Measurements from ENCODE around the gene FAM222A.

The FAM222A gene

DNA sequence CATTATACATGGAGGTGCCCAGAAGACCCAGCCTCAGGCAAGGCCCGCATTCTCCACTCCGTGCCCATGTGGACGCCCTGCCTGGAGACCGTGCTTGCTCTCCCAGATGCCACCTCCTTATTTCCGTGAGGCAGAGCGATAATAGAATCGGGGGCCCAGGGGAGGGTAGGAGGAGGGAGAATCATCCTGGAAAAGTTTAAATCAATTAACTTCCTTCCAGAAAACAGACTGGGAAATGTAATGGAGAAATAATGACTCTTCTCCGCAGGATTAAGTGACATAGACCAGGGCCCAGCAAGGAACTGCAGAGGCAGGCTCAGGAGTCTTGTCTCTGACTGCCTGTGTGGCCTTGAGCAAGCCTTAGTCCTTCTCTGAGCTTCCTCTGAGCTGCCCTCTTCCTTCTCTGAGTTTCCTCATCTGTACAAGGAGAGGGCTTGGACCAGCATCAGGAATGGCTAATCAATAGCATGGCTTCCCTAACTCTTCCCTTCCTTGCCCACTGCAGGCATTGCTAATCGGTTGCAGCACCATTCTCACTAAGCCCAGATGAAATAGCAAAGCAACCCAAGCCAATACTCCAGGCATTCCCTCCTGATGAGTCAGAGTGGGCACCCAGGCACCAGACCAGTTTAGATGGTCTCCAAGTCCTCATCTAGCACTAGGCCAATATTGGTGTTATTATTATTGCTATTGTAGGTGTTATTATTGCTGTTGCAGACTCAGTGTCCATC lies 11.3 kb upstream of the FAM222A start:
- no peak overlapping the region for H3K27ac ChIP-seq (ENCODE audit: insufficient read depth, low read depth, low read length, poor library complexity, severe bottlenecking)
- WGBS, 2 experiments = 94 to 99% methylated on average over 8 to 9 of the region's 9 CpGs

DNA sequence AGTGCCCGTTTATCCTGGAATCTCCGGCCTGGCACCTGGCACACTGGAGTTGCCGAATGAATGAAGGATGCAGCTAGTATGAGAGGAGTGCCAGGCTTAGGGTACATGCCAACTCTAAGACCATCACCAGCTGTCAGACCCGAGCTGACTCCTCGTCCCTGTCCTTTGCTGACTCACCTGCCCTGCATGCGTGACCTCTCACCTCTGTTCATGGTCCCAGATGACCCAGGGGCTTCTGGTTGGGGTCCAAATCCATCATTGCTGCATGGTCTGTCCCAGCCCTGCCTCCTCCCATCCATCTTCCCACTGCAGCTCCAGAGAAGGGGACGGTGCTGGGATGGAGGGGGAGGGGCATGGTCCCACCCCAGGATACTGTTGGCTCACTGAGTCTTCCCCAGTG lies 9.9 kb upstream of the FAM222A start:
- peaks cover 21% of the 10 kb centered on the region for H3K4me1 ChIP-seq (ENCODE audit: control insufficient read depth, insufficient read depth, low read length)
- no peak overlapping the region for H3K4me3 ChIP-seq (ENCODE audit: insufficient read depth, low read depth, low read length)
- H3K9me3 ChIP-seq (ENCODE audit: control insufficient read depth, low read length) = no peaks in the 10 kb centered on the region
- H3K27ac ChIP-seq (ENCODE audit: insufficient read depth, low read depth, low read length, poor library complexity, severe bottlenecking) = no peak overlapping the region
- no peaks in the 10 kb centered on the region for H3K27me3 ChIP-seq (ENCODE audit: control insufficient read depth, insufficient read depth, low read length, poor library complexity, severe bottlenecking)
- WGBS, 2 experiments = 81 to 83% methylated on average over 7 of the region's 7 CpGs
- no peaks in the 10 kb centered on the region for H3K36me3 ChIP-seq (ENCODE audit: control insufficient read depth, insufficient read depth, low read length)

More for the DNA sequence above, 11.3 kb upstream of the FAM222A start:
- Histone ChIP-seq H3K9me3 (ENCODE audit: control insufficient read depth, low read length) (no peaks in the 10 kb centered on the region), H3K4me1 (ENCODE audit: control insufficient read depth, insufficient read depth, low read length) (peaks cover 23% of the 10 kb centered on the region), H3K27me3 (ENCODE audit: control insufficient read depth, insufficient read depth, low read length, poor library complexity, severe bottlenecking) (no peaks in the 10 kb centered on the region), H3K36me3 (ENCODE audit: control insufficient read depth, insufficient read depth, low read length) (no peaks in the 10 kb centered on the region), H3K4me3 (ENCODE audit: insufficient read depth, low read depth, low read length) (no peak overlapping the region)

DNA sequence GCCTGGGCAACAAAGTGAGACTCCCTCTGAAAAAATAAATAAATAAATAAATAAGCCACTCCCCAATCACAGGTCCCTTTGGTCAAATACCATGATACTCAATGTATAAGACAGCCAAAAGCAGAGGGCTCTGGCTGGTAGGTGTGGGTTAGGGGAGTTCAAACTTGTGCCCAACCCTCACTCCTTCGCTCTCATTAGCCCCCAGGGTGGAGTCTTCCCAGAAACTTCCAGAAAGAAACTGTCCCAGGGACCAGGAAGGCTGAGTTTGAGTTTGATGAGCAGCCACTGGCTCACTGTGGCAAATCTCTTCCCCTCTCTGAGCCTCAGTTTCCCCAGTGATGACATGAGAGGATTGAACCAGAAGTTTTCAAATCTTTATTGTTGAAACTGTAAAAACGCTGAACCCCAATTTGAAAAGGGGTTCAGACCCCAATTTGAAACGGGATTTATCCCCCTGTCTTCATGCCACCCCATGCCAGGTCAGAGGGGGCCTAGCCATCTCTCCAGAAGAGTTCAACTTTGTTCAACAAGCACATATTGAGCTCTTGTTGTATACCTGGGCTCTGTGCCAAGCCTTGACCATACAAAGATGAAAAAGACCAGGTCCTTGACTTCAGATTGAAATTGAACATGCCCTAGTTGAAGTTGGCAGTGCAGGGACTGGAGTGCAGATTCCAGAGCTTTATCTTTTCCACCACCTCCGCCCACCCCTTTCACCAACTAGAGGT lies 9.1 kb upstream of the FAM222A start:
- H3K4me3 ChIP-seq (ENCODE audit: insufficient read depth, low read depth, low read length) = no peak overlapping the region
- no peaks in the 10 kb centered on the region for H3K27me3 ChIP-seq (ENCODE audit: control insufficient read depth, insufficient read depth, low read length, poor library complexity, severe bottlenecking)
- 88 to 93% methylated on average over 4 of the region's 4 CpGs for WGBS, 2 experiments
- peaks cover 21% of the 10 kb centered on the region for H3K4me1 ChIP-seq (ENCODE audit: control insufficient read depth, insufficient read depth, low read length)
- H3K36me3 ChIP-seq (ENCODE audit: control insufficient read depth, insufficient read depth, low read length) = no peaks in the 10 kb centered on the region
- no peaks in the 10 kb centered on the region for H3K9me3 ChIP-seq (ENCODE audit: control insufficient read depth, low read length)
- no peak overlapping the region for H3K27ac ChIP-seq (ENCODE audit: insufficient read depth, low read depth, low read length, poor library complexity, severe bottlenecking)

DNA sequence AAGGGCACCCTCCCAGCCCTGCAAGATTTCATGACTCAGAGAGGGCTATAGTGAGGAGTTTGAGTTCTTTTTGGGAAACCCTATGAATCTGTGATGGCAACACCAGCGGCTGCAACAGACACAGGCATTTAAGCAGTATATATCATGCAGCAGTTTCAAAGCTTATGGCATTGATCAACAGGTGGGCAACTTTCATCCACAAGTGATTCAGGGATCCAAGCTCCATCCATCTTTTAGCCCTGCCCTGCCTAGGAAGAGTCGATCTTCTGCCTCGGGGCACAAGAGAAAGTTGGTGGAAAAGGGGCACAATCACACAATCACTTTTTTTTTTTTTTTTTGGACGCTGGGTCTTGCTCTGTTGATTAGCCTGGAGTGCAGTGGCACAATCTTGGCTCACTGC lies 8.3 kb upstream of the FAM222A start:
- WGBS, 2 experiments = 86 to 94% methylated on average over 4 of the region's 4 CpGs
- Histone ChIP-seq H3K4me3 (ENCODE audit: insufficient read depth, low read depth, low read length) (no peak overlapping the region), H3K9me3 (ENCODE audit: control insufficient read depth, low read length) (no peaks in the 10 kb centered on the region), H3K27me3 (ENCODE audit: control insufficient read depth, insufficient read depth, low read length, poor library complexity, severe bottlenecking) (no peaks in the 10 kb centered on the region), H3K36me3 (ENCODE audit: control insufficient read depth, insufficient read depth, low read length) (no peaks in the 10 kb centered on the region), H3K4me1 (ENCODE audit: control insufficient read depth, insufficient read depth, low read length) (peaks cover 21% of the 10 kb centered on the region), H3K27ac (ENCODE audit: insufficient read depth, low read depth, low read length, poor library complexity, severe bottlenecking) (no peak overlapping the region)

DNA sequence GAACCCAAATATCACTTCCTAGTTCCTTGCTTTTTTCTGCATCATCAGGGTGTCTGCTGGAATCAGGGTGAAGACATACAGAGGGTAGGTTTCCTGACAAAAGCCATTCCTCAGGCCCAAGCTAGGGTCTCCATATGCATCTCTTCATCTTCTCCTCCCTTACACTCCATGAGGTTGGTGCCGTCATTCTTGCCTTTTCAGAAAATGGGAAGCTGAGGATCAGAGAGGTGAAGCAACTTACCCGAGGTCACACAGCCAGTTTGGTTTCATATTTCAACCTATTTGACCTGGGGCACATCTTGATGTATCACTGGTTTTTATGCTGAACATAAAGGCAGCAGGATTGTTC lies 7.3 kb upstream of the FAM222A start:
- Histone ChIP-seq H3K27ac (ENCODE audit: insufficient read depth, low read depth, low read length, poor library complexity, severe bottlenecking) (no peak overlapping the region), H3K4me1 (ENCODE audit: control insufficient read depth, insufficient read depth, low read length) (peaks cover 14% of the 10 kb centered on the region), H3K36me3 (ENCODE audit: control insufficient read depth, insufficient read depth, low read length) (no peaks in the 10 kb centered on the region), H3K27me3 (ENCODE audit: control insufficient read depth, insufficient read depth, low read length, poor library complexity, severe bottlenecking) (peaks cover 7% of the 10 kb centered on the region), H3K4me3 (ENCODE audit: insufficient read depth, low read depth, low read length) (no peak overlapping the region), H3K9me3 (ENCODE audit: control insufficient read depth, low read length) (no peaks in the 10 kb centered on the region)
- 91 to 92% methylated on average over 2 of the region's 2 CpGs for WGBS, 2 experiments

DNA sequence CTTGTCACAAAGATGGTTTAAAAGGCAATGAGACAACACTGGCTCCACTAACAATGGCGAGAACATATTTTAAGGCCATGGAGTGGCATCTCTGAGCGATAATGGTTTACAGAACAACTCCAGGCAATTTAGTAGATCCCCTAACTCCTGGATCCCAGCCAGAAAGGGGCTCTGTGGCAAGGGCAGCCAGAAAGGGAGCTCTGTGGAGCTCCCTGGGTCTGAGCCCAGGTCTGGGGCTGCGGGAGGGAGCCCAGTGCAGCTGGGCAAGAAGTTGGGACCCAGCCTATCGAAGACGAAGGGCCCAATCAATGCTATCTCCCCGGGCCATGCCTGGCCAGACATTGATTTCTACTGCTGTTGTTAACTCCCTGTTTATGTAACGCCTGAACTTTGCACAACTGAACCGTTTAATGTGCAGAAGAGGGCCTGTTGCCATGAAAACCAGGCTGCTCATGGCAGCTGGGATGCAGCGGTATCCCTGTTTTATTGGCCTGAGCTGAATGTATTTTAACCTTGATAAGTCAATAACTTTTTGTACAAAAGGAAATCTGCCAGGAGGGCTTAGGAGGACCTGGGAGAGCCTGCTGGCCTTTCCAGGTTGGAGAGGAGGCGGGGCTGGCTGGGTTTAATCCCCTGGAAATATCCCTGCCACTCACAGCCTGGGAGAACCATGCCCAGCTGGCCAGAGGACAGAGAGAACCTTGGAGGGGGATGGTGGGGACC lies 6.7 kb upstream of the FAM222A start:
- Histone ChIP-seq H3K9me3 (ENCODE audit: control insufficient read depth, low read length) (no peaks in the 10 kb centered on the region), H3K4me3 (ENCODE audit: insufficient read depth, low read depth, low read length) (no peak overlapping the region), H3K4me1 (ENCODE audit: control insufficient read depth, insufficient read depth, low read length) (peaks cover 13% of the 10 kb centered on the region), H3K27ac (ENCODE audit: insufficient read depth, low read depth, low read length, poor library complexity, severe bottlenecking) (no peak overlapping the region), H3K36me3 (ENCODE audit: control insufficient read depth, insufficient read depth, low read length) (no peaks in the 10 kb centered on the region), H3K27me3 (ENCODE audit: control insufficient read depth, insufficient read depth, low read length, poor library complexity, severe bottlenecking) (peaks cover 13% of the 10 kb centered on the region)
- WGBS, 2 experiments = 89 to 90% methylated on average over 10 of the region's 10 CpGs

DNA sequence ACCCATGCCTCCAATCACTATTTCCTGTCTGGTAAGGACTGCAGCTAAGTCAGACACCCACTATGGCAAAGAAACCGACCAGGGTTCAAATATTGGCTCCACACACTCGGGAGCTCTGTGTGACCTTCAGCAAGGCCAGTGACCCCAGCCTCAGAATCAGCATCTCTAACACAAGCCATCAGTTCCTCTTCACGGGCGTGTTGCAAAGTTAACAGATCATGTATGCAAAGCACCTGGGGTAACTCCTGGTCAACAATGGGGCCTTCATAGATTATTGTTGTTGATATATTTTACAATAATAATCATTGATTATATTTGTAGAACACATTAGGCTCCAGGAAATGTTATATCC lies 6.2 kb upstream of the FAM222A start:
- no peaks in the 10 kb centered on the region for H3K36me3 ChIP-seq (ENCODE audit: control insufficient read depth, insufficient read depth, low read length)
- peaks cover 13% of the 10 kb centered on the region for H3K4me1 ChIP-seq (ENCODE audit: control insufficient read depth, insufficient read depth, low read length)
- no peaks in the 10 kb centered on the region for H3K9me3 ChIP-seq (ENCODE audit: control insufficient read depth, low read length)
- H3K4me3 ChIP-seq (ENCODE audit: insufficient read depth, low read depth, low read length) = no peak overlapping the region
- 78 to 89% methylated on average over 4 of the region's 4 CpGs for WGBS, 2 experiments
- no peak overlapping the region for H3K27ac ChIP-seq (ENCODE audit: insufficient read depth, low read depth, low read length, poor library complexity, severe bottlenecking)
- H3K27me3 ChIP-seq (ENCODE audit: control insufficient read depth, insufficient read depth, low read length, poor library complexity, severe bottlenecking) = peaks cover 18% of the 10 kb centered on the region

DNA sequence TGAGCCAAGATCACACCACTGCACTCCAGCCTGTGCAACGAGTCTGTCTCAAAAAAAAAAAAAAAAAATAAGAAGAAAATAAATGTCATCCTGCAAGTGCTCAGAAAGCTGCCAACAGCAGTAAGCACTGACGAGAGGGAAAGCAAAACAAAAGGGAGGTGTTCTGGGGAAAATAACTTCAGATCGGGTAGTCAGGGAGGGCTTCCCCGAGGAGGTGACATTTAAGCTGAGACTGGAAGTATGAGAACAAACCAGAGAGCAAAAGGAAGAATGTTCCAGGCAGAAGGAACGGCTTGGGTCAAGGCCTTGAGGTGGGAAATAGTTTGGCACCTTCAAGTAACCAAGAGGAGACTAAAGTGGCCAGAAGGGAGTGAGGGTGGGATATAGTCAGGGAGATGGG lies 4.7 kb upstream of the FAM222A start:
- H3K9me3 ChIP-seq (ENCODE audit: control insufficient read depth, low read length) = no peaks in the 10 kb centered on the region
- no peaks in the 10 kb centered on the region for H3K36me3 ChIP-seq (ENCODE audit: control insufficient read depth, insufficient read depth, low read length)
- H3K4me1 ChIP-seq (ENCODE audit: control insufficient read depth, insufficient read depth, low read length) = peaks cover 13% of the 10 kb centered on the region
- peaks cover 25% of the 10 kb centered on the region for H3K27me3 ChIP-seq (ENCODE audit: control insufficient read depth, insufficient read depth, low read length, poor library complexity, severe bottlenecking)
- no peak overlapping the region for H3K27ac ChIP-seq (ENCODE audit: insufficient read depth, low read depth, low read length, poor library complexity, severe bottlenecking)
- WGBS, 2 experiments = 85% methylated on average over 5 of the region's 5 CpGs
- no peak overlapping the region for H3K4me3 ChIP-seq (ENCODE audit: insufficient read depth, low read depth, low read length)

DNA sequence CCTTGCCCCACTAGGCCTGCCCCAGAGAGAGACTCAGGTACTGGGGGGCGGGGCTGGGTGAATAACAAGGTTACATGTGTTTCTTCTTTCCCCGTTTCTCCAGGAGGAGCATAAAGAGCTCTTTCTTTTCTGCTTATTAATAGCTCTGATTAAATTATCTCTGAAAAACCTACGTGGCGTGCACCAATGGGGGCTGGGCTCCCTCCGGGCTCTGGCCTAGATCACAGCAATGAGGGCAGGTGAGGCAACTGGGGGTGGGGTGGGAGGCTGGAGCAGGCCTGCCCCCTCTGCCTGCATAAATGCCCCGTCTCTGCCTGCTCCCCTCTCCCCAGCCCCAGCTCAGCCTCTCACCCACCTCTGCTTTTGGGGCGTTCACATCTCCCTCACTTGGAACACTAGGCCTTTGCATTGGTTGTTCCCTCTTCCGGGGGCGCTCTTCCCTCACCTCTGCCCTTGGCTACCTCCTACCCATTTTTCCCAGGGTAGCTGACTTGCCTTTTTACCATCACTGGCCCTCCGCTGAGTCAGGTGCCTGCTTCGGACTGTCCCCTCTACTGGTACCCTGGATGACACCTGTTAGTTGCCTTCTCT lies 4.1 kb upstream of the FAM222A start:
- peaks cover 13% of the 10 kb centered on the region for H3K4me1 ChIP-seq (ENCODE audit: control insufficient read depth, insufficient read depth, low read length)
- H3K27me3 ChIP-seq (ENCODE audit: control insufficient read depth, insufficient read depth, low read length, poor library complexity, severe bottlenecking) = peaks cover 25% of the 10 kb centered on the region
- no peak overlapping the region for H3K4me3 ChIP-seq (ENCODE audit: insufficient read depth, low read depth, low read length)
- H3K36me3 ChIP-seq (ENCODE audit: control insufficient read depth, insufficient read depth, low read length) = no peaks in the 10 kb centered on the region
- 84 to 87% methylated on average over 11 of the region's 11 CpGs for WGBS, 2 experiments
- H3K27ac ChIP-seq (ENCODE audit: insufficient read depth, low read depth, low read length, poor library complexity, severe bottlenecking) = no peak overlapping the region
- no peaks in the 10 kb centered on the region for H3K9me3 ChIP-seq (ENCODE audit: control insufficient read depth, low read length)

DNA sequence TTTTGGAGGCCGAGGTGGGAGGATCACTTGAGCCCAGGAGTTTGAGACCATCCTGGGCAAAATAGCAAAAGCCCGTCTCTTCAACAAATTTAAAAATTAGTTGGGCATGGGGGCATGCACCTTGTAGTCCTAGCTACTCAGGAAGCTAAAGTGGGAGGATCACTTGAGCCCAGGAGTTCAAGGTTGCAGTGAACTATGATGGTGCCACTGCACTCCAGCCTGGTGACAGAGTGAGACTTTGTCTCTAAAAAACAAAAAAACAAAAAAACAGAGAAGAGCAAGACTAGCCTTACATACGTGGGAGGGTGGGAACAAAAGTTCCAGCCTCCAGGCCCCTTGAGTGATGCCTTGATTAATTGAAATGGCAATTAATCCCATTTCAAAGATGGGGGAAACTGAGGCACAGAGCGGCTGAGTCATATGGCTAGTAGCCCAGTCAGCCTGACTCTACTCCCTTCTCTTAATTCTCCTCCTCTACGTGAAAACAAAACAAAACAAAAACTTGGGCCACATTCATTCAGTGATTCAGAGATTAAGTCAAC lies 3.3 kb upstream of the FAM222A start:
- Histone ChIP-seq H3K27me3 (ENCODE audit: control insufficient read depth, insufficient read depth, low read length, poor library complexity, severe bottlenecking) (peaks cover 32% of the 10 kb centered on the region), H3K9me3 (ENCODE audit: control insufficient read depth, low read length) (no peaks in the 10 kb centered on the region), H3K27ac (ENCODE audit: insufficient read depth, low read depth, low read length, poor library complexity, severe bottlenecking) (no peak overlapping the region), H3K4me1 (ENCODE audit: control insufficient read depth, insufficient read depth, low read length) (peaks cover 20% of the 10 kb centered on the region), H3K36me3 (ENCODE audit: control insufficient read depth, insufficient read depth, low read length) (no peaks in the 10 kb centered on the region), H3K4me3 (ENCODE audit: insufficient read depth, low read depth, low read length) (no peak overlapping the region)
- 79 to 87% methylated on average over 5 of the region's 5 CpGs for WGBS, 2 experiments
